HG03139 (cell line): Measurements from ENCODE around the gene FBXO2.
"Not testable (repeated sequence)": the region's sequence is repeated elsewhere in the genome, so short reads cannot be mapped to it uniquely, and the experiment has no call there.

Experiments
- ATAC-seq: cut with Tn5 transposase; IDR thresholded peaks from one replicate; pipeline ENCODE4 v1.9.1; 2021; ENCODE audit not compliant: unreplicated experiment

FBXO2 gene

DNA sequence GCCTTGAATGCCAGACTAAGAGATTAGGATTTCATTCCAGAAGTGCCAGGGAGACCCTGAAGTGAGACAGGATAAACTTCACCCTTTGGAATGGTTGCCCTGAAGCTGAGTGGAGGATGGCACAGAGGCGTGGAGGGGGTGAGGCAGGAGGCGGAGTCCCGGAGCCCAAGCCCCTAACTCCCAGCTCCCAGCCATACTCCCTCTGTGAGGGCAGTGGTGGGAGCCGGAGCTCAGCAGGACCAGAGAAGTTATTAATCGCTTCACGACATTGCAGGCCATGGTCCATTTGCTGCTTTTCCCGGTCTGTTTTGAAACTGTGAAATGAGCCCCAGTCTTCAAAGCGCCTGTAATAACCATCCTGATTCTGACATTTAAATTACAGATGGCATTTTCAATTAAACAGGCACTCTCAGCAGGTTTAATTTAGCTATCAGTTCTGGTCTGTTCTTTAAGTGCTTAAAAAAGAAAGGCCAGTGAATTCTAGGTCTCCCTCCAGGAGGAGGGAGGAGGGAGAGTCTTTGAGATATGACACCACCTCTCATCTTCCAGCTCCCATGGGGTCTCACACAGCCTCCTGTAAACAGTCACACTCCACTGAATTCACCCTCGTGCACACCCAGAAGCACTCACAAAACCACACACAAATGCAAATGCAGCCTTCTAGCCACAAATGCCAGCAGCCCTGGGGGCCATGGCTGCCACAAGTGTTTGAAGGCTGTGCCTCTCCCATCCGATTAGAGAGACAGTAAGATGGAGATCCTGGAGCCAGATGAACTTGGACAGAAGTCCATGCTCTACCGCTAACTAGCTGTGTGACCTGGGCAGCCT is 19.6 kb downstream of the FBXO2 start:
- ATAC-seq: no peak

DNA sequence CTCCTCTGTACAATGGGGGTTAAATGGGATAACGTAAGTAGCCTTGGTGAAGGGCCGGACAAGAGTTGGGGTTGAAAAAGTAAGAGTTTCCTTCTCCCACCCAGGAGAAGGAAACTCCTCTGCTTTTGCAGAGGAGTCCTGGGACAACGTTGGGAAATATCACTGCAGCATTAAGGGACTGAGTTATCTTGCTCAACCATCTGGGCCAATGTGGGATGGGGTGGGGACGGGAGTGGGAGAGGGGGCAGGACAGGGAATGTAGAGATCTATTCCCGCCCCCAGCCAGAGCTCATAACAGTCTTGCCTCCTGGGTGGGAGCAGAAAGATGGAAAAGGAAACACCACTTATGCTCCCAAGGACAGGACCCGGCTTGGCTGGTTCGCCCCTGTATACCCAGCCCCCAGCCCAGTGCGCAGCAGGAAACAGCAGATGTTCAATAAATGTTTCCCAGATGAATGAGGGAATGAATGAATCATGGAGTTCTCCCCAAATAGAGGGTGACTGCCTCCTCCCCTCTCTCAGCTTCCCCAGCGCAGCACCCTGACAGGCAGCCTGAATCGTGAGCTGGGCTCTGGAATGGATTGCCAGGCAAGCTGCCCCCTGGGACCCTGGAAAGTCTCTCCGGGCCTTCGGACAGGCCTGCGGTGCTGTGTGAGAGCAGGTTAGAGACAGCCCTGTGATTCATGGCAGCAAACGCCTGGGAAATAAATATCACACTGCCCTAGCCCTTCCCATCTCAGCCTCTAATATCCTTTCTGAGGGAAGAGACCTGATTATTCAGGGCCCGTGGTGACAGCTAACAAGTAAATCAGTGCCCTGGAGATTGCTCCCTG is 24.8 kb downstream of the FBXO2 start:
- no peak for ATAC-seq

DNA sequence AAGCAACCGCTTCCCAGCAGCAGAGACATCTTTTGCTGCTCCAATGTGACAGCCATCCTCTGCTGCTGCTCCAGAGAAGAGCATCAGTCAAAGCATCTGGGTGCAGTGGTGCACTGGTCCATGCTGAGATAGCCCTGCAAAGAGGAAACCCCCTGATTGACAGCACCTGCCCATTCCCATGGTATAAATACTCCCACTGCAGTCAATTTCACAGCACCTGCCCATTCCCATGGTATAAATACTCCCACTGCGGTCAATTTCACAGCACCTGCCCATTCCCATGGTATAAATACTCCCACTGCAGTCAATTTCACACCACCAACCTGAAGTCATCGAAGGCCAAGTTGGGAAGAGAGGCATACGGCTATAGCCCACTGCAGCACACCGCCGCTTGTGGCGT is 25.5 kb downstream of the FBXO2 start:
- no peak for ATAC-seq

GRCh38 chr1:11626551-11626950 is 27.7 kb downstream of the FBXO2 start:
- no peak for ATAC-seq

DNA sequence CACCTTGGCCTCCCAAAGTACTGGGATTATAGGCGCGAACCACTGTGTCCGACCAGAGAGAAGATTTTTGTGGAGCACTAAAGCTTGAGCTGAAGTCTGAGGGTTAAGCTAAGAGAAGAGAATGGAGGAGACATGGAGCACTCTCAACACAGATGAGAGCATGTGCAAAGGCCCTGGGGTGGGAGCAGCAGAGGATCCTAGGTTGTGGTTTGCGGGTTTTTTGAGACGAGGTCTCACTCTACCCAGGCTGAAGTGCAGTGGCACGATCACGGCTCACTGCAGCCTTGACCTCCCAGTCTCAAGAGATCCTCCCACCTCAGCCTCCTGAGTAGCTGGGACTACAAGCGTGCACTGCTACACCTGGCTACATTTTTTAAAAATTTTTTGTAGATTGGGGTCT is 30.5 kb downstream of the FBXO2 start:
- ATAC-seq: no peak

- no peak for ATAC-seq
These were observed 31.8 kb downstream of the FBXO2 start for GRCh38 chr1:11622398-11622797.

DNA sequence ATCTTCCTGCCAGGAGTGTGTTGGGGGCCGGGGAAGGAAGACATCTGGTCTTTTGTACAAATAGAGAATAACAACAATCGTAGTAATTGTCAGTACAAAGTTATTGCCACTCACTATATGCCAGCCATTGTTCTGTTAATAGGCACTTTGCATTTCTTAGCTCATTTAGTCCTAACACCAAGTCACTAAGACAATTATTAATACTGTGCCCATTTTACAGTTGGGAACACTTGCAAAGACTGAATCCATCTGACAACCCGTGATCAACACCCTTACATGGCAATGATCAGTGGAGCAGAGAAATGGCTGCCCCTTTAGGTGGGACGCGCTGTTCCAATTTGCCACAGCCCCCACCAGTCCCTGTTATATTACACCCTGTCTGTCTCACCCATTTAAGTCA is 33.3 kb downstream of the FBXO2 start:
- ATAC-seq: no peak

DNA sequence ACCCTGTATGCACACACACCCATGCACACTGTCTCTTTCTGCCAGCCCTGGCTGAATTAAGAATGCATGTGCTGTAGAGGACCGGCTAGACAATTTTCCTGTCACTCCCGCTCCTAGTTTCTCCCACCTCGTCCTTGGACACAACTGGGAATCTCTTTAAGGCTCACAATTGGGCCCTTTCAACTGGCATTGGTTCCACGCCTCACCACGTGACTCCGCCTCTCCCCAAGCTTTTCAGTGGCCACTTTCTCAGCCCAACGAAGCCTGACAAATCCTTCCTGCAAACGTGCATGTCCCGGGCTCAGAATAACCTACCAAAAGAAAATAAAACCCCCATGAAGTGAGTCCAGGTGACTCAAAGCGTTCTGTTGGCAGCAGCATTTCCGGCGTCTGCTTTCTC is 33.8 kb downstream of the FBXO2 start:
- ATAC-seq: no peak

GRCh38 chr1:11617741-11618140 is 36.5 kb downstream of the FBXO2 start:
- ATAC-seq: no peak

- no peak for ATAC-seq
These were observed 36.9 kb downstream of the FBXO2 start for GRCh38 chr1:11617314-11617713.

- ATAC-seq: no peak
These were observed 37.5 kb downstream of the FBXO2 start for GRCh38 chr1:11616766-11617165.

DNA sequence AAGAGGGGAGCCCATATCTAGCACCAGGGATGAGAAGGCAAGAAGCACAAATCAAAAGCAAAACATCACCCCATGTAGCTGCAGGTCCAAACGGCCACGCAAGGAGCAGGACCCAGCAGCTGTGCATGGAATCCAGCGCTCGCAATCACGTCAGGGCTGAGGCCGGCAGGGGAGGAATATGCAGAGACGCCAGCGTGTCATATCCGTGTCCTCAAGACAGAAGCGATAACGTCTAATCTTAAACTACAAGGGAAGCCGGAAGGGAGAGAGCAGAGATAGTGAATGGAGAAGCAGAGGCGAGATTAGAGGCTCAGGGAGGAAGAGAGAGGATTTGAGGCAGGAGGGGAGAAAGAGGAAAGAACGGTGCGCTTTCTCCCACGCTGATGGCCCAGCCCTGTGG is 39.1 kb downstream of the FBXO2 start:
- no peak for ATAC-seq

DNA sequence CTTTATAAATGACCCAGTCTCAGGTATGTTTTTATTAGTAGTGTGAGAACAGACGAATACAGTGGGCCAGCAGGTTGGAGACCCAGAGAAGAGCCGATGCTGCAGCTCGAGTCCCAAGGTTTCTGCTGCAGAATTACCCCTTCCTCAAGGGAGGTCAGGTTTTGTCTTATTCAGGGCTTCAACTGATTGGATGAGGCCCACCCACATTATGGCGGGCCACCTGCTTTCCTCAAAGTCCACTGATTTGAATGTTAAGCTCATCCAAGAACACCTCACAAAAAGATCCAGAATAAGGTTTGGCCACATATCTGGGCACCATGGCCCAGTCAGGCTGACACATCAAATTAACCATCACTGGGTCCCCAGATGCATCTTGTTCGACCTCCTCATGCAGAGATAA is 40.9 kb downstream of the FBXO2 start:
- ATAC-seq: no peak

DNA sequence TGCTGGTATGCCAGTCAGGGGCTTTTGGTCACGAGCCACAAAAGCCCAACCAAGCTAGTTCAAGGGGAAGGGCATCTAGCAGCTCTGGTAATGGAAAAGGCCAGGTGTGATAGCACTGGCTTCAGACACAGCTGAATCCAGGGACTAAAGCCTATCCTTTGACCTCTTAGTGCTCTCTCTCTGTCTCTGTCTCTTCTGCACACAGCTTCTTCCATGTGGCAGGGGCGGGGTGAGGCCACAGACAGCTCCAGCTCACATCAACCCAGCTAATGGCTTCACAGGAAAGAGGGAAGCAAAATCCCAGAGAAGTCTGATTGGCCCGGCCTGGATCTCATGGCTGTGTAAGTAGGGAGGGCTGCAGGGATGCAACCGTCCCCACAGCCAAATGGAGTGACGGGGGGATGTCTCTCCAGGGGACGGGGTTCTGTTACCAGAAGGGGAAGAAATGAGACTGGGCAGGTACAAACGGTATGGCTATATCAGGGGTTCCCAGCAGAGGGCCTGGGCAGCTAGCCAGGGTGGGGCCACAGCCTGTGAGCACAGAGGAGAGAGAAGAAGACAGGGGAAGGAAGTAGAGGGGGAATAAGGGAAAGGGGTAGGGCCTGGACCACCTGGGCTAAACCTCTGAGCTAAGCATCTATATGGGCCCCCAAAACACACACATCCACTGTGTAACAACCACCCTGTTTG is 42.4 kb downstream of the FBXO2 start:
- ATAC-seq: no peak

DNA sequence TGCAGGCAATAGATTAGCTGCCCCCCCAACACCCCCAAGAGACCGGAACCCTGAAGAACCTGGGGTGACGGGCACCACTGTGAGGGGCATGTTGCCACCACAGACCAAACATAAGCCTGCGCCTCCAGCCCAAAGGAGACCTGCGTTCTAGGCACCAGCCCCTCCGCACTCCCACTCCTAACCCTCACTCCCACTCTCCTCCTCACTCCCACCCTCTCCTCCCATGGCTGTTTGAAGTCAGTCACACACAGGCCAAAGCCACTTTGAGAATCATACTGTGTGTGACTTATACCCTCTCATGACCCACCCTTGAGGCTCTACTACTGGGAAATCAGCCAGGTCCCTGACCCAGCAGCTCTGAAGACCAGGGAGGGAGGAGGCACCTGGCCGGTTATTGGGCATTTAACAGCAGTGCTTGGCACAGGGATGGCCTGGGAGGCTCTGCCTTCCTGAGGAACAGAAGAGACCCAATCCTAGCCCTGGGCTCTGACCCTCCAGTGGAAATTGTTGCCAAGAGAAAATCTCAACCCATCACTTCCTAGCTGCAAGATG is 43.5 kb downstream of the FBXO2 start:
- no peak for ATAC-seq

DNA sequence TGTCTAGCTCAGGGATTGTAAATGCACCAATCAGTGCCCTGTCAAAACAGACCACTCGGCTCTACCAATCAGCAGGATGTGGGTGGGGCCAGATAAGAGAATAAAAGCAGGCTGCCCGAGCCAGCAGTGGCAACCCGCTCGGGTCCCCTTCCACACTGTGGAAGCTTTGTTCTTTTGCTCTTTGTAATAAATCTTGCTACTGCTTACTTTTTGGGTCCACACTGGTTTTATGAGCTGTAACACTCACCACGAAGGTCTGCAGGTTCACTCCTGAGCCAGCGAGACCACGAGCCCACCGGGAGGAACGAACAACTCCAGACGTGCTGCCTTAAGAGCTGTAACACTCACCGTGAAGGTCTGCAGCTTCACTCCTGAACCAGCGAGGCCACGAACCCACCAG is 44.9 kb downstream of the FBXO2 start:
- not testable (repeated sequence) for ATAC-seq

- not testable (repeated sequence) for ATAC-seq
These were observed 45.6 kb downstream of the FBXO2 start for GRCh38 chr1:11608596-11609130.

DNA sequence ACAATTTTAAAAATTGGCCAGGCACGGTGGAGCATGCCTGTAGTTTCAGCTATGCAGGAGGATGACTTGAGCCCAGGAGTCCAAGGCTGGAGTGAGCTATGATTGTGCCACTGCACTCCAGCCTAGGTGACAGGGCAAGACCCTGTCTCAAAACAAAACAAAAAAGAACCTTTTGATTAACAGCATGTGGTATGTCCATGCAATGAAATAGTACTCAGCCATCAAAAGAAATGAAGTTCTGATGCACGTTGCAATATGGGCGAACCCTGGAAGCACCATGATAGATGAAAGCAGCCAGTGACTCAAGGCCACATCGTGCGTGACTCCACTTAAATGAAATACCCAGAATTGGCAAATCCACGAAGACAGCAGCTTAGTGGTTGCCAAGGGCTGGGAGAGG is 47.5 kb downstream of the FBXO2 start:
- ATAC-seq: no peak

DNA sequence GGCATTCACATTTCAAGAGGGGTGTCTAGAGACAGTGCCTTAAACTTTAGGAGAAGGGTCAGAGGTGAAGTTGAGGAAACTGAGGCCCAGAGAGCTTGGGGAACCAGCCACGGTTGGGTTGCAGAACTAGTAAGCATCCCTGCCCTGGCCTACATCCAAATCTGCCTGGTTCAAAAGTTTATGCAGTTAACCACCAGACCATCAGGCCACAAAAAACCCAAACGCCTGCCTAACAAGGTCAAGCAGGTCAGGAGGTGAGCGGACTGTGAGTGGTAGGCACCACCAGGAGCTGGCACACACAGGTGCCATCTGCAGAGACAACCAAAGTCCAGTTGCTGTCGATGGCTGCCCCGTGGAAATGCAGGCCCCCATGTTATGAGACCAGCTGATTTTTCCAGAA is 51.2 kb downstream of the FBXO2 start:
- ATAC-seq: no peak

- ATAC-seq: no peak
These were observed 51.8 kb downstream of the FBXO2 start for GRCh38 chr1:11602424-11602823.

GRCh38 chr1:11600836-11601235 is 53.4 kb downstream of the FBXO2 start:
- ATAC-seq: no peak
